ENCODE data around the gene FYCO1.

Gene FYCO1

DNA sequence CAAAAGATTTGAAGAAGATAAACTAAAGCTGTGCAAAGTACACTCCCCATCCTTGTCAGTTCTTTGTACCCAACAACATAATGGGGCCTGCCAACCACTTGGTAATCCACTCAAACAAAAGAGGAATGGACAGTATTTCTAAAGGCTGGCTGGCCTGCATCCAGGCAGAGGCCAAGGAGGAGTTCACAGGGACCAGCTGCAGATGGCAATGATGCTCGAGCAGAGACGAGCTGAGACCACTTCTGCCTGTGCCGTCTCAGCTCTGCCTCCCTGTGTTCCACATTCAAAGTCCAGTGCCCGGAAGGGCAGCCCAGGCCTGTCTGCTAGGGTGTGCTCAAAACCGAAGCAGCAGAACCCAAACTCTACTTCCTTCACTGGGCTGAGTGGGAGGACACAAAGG, 38.0 kb downstream of the FYCO1 start:
- peaks cover 63 to 96% of the 10 kb centered on the region in 2 donors for H3K36me3 ChIP-seq (replicated peaks in 1 of 2; ENCODE audit: control insufficient read depth in 2 of 2, insufficient read depth in 2 of 2, low read length in 2 of 2)

DNA sequence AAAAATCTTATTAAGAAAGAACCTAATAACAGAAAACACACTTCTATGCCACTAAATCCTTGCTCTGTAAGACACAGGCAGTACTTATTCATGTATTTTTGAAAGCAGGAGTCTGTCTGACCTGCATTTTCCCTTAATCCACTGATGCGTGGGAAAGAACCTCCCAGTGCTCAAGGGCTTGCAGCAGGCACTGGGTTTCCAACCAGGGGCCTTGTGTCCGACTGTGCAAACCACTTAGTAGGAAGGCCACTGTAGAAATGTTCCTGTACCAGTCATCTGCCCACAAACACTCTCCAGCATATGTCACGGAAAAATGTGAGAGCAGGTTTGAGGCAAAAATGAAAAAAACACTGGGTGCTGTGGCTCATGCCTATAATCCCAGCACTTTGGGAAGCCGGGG, 39.9 kb downstream of the FYCO1 start:
- peaks cover 0 to 4% of the 10 kb centered on the region in 2 donors for H3K4me1 ChIP-seq (ENCODE audit: control insufficient read depth in 2 of 2, insufficient read depth in 1 of 2, low read depth in 1 of 2, low read length in 2 of 2)
- H3K4ac ChIP-seq (ENCODE audit: low read length), result no peak overlapping the region
- no peak overlapping the region for H3K14ac ChIP-seq (ENCODE audit: low read length)
- H2AFZ ChIP-seq (ENCODE audit: low read length), result no peak overlapping the region
- no peak overlapping the region for H3K27ac ChIP-seq (replicated peaks; ENCODE audit: low read length)
- H2AK5ac ChIP-seq (ENCODE audit: low read depth, low read length), result no peak overlapping the region
- H3K9me3 ChIP-seq (replicated peaks in 1 of 2; ENCODE audit: control insufficient read depth in 2 of 2, insufficient read depth in 1 of 2, low read depth in 1 of 2, low read length in 2 of 2), result no peaks in the 10 kb centered on the region
- H3K9ac ChIP-seq (ENCODE audit: low read depth, low read length, poor library complexity), result no peak overlapping the region
- H3K4me3 ChIP-seq (ENCODE audit: low read length in 2 of 2), result no peak overlapping the region
- H2BK120ac ChIP-seq (ENCODE audit: low read depth, low read length), result no peak overlapping the region
- H3K23ac ChIP-seq (ENCODE audit: low read depth, low read length, poor library complexity), result no peak overlapping the region
- no peak overlapping the region for H2BK15ac ChIP-seq (ENCODE audit: low read length)
- no peak overlapping the region for H3K18ac ChIP-seq (ENCODE audit: low read length)
- peaks cover 65 to 96% of the 10 kb centered on the region in 2 donors for H3K36me3 ChIP-seq (replicated peaks in 1 of 2; ENCODE audit: control insufficient read depth in 2 of 2, insufficient read depth in 2 of 2, low read length in 2 of 2)
- no peak overlapping the region for H2BK5ac ChIP-seq (ENCODE audit: low read length)
- H2BK12ac ChIP-seq (ENCODE audit: low read length), result no peak overlapping the region
- H3K79me1 ChIP-seq (ENCODE audit: low read depth, low read length), result no peaks in the 10 kb centered on the region
- no peak overlapping the region for H3K4me2 ChIP-seq (ENCODE audit: insufficient read depth, low read length, poor library complexity, severe bottlenecking)
- H4K8ac ChIP-seq (ENCODE audit: low read depth, low read length), result no peak overlapping the region
- DNase-seq (ENCODE audit: low spot score), result no peak
- no peaks in the 10 kb centered on the region for H3K27me3 ChIP-seq (ENCODE audit: control insufficient read depth in 3 of 3, insufficient read depth in 3 of 3, low read depth in 1 of 3, low read length in 3 of 3)
- H4K91ac ChIP-seq (ENCODE audit: low read depth, low read length, poor library complexity), result no peak overlapping the region
- no CpG with 5 or more reads among the region's 4 CpGs for WGBS, 2 donors (ENCODE audit: extremely low coverage in 2 of 2, insufficient read length in 2 of 2, insufficient replicate concordance in 1 of 2)

More for the DNA sequence above, 38.0 kb downstream of the FYCO1 start:
- Histone ChIP-seq H3K9ac (ENCODE audit: low read depth, low read length, poor library complexity) (no peak overlapping the region), H3K14ac (ENCODE audit: low read length) (no peak overlapping the region), H3K18ac (ENCODE audit: low read length) (peak overlapping the region; percentile 52), H3K4me1 (ENCODE audit: control insufficient read depth in 2 of 2, insufficient read depth in 1 of 2, low read depth in 1 of 2, low read length in 2 of 2) (peaks cover 0 to 4% of the 10 kb centered on the region in 2 donors), H2BK15ac (ENCODE audit: low read length) (no peak overlapping the region), H2BK12ac (ENCODE audit: low read length) (no peak overlapping the region), H2AFZ (ENCODE audit: low read length) (no peak overlapping the region), H3K9me3 (replicated peaks in 1 of 2; ENCODE audit: control insufficient read depth in 2 of 2, insufficient read depth in 1 of 2, low read depth in 1 of 2, low read length in 2 of 2) (no peaks in the 10 kb centered on the region), H3K27ac (replicated peaks; ENCODE audit: low read length) (no peak overlapping the region), H2BK5ac (ENCODE audit: low read length) (no peak overlapping the region), H2AK5ac (ENCODE audit: low read depth, low read length) (no peak overlapping the region), H4K8ac (ENCODE audit: low read depth, low read length) (no peak overlapping the region), H3K79me1 (ENCODE audit: low read depth, low read length) (no peaks in the 10 kb centered on the region), H3K23ac (ENCODE audit: low read depth, low read length, poor library complexity) (no peak overlapping the region), H3K27me3 (ENCODE audit: control insufficient read depth in 3 of 3, insufficient read depth in 3 of 3, low read depth in 1 of 3, low read length in 3 of 3) (no peaks in the 10 kb centered on the region), H2BK120ac (ENCODE audit: low read depth, low read length) (no peak overlapping the region), H4K91ac (ENCODE audit: low read depth, low read length, poor library complexity) (no peak overlapping the region), H3K4me3 (ENCODE audit: low read length in 2 of 2) (no peak overlapping the region), H3K4ac (ENCODE audit: low read length) (no peak overlapping the region), H3K4me2 (ENCODE audit: insufficient read depth, low read length, poor library complexity, severe bottlenecking) (no peak overlapping the region)
- WGBS, 2 donors (ENCODE audit: extremely low coverage in 2 of 2, insufficient read length in 2 of 2, insufficient replicate concordance in 1 of 2), result no CpG with 5 or more reads among the region's 5 CpGs
- no peak for DNase-seq (ENCODE audit: low spot score)

DNA sequence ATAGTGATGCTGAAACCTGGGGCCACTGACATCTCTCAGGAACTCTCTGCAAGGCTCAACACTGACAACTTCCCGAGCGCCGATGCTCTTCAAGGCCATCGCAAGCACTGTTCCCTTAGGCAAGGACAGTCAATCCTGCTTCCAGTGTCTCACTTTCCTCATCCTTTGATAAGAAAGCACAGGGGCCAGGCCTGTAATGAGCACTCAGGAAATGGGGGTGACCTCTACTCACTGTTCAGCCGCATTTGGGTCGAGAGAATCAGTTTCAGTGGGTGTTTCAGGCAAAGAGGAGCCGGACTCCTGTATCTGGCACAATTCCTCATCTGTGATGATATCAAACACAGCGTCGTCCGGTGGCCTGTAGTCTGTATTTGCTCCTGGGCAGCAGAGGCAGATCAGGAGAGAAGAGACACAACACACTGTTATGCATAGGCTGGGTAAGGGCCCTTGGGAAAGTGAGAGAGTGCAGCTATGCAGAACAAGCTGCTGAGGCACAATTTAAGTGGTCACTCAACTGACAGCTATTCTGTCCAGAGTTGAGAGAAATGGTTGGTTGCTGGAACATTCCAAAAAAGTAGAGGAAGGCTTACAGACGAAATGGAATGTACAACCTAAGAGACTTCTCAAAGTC, 40.5 kb downstream of the FYCO1 start:
- Histone ChIP-seq H2BK5ac (ENCODE audit: low read length) (no peak overlapping the region), H2BK120ac (ENCODE audit: low read depth, low read length) (no peak overlapping the region), H3K4ac (ENCODE audit: low read length) (no peak overlapping the region), H3K4me2 (ENCODE audit: insufficient read depth, low read length, poor library complexity, severe bottlenecking) (no peak overlapping the region), H3K36me3 (replicated peaks in 1 of 2; ENCODE audit: control insufficient read depth in 2 of 2, insufficient read depth in 2 of 2, low read length in 2 of 2) (peaks cover 62 to 95% of the 10 kb centered on the region in 2 donors), H3K23ac (ENCODE audit: low read depth, low read length, poor library complexity) (peak overlapping the region; percentile 3), H3K27me3 (ENCODE audit: control insufficient read depth in 3 of 3, insufficient read depth in 3 of 3, low read depth in 1 of 3, low read length in 3 of 3) (no peaks in the 10 kb centered on the region), H4K91ac (ENCODE audit: low read depth, low read length, poor library complexity) (no peak overlapping the region), H3K9ac (ENCODE audit: low read depth, low read length, poor library complexity) (no peak overlapping the region), H3K79me1 (ENCODE audit: low read depth, low read length) (no peaks in the 10 kb centered on the region), H3K18ac (ENCODE audit: low read length) (no peak overlapping the region), H2AK5ac (ENCODE audit: low read depth, low read length) (no peak overlapping the region), H3K9me3 (replicated peaks in 1 of 2; ENCODE audit: control insufficient read depth in 2 of 2, insufficient read depth in 1 of 2, low read depth in 1 of 2, low read length in 2 of 2) (no peaks in the 10 kb centered on the region), H3K14ac (ENCODE audit: low read length) (no peak overlapping the region), H3K27ac (replicated peaks; ENCODE audit: low read length) (no peak overlapping the region), H2AFZ (ENCODE audit: low read length) (no peak overlapping the region), H2BK15ac (ENCODE audit: low read length) (no peak overlapping the region), H3K4me1 (ENCODE audit: control insufficient read depth in 2 of 2, insufficient read depth in 1 of 2, low read depth in 1 of 2, low read length in 2 of 2) (peaks cover 0 to 4% of the 10 kb centered on the region in 2 donors), H2BK12ac (ENCODE audit: low read length) (no peak overlapping the region), H3K4me3 (ENCODE audit: low read length in 2 of 2) (no peak overlapping the region), H4K8ac (ENCODE audit: low read depth, low read length) (no peak overlapping the region)
- no peak for DNase-seq (ENCODE audit: low spot score)
- no CpG with 5 or more reads among the region's 11 CpGs for WGBS, 2 donors (ENCODE audit: extremely low coverage in 2 of 2, insufficient read length in 2 of 2, insufficient replicate concordance in 1 of 2)

DNA sequence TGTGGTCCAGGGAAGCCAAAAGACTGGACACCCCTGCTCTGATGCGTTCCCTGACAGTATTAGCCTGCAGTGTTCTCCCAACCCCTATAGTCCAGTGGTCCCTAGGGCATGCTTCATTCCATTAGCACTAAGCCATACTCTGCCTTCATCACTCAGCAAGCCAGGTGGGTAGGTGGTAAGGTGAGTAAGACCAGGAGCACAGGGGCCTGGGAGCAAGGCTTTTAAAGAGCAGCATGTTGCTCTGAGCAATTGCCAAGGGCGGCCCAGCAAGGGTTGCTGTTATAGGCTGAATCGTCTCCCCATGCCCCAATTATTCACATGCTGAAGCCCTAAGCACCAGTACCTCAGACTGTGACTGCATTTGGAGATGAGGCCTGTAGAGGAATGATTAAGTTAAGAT, 41.3 kb downstream of the FYCO1 start:
- H2BK12ac ChIP-seq (ENCODE audit: low read length), result no peak overlapping the region
- H3K4me1 ChIP-seq (ENCODE audit: control insufficient read depth in 2 of 2, insufficient read depth in 1 of 2, low read depth in 1 of 2, low read length in 2 of 2), result peaks cover 0 to 4% of the 10 kb centered on the region in 2 donors
- no peak for DNase-seq (ENCODE audit: low spot score)
- no peak overlapping the region for H3K4me2 ChIP-seq (ENCODE audit: insufficient read depth, low read length, poor library complexity, severe bottlenecking)
- no peak overlapping the region for H2BK5ac ChIP-seq (ENCODE audit: low read length)
- no peak overlapping the region for H3K9ac ChIP-seq (ENCODE audit: low read depth, low read length, poor library complexity)
- H4K91ac ChIP-seq (ENCODE audit: low read depth, low read length, poor library complexity), result no peak overlapping the region
- no peak overlapping the region for H3K23ac ChIP-seq (ENCODE audit: low read depth, low read length, poor library complexity)
- H2AFZ ChIP-seq (ENCODE audit: low read length), result no peak overlapping the region
- H3K36me3 ChIP-seq (replicated peaks in 1 of 2; ENCODE audit: control insufficient read depth in 2 of 2, insufficient read depth in 2 of 2, low read length in 2 of 2), result peaks cover 59 to 91% of the 10 kb centered on the region in 2 donors
- no peak overlapping the region for H3K4me3 ChIP-seq (ENCODE audit: low read length in 2 of 2)
- H3K79me1 ChIP-seq (ENCODE audit: low read depth, low read length), result no peaks in the 10 kb centered on the region
- no peak overlapping the region for H2BK15ac ChIP-seq (ENCODE audit: low read length)
- no peaks in the 10 kb centered on the region for H3K27me3 ChIP-seq (ENCODE audit: control insufficient read depth in 3 of 3, insufficient read depth in 3 of 3, low read depth in 1 of 3, low read length in 3 of 3)
- no peak overlapping the region for H2AK5ac ChIP-seq (ENCODE audit: low read depth, low read length)
- no peak overlapping the region for H2BK120ac ChIP-seq (ENCODE audit: low read depth, low read length)
- H4K8ac ChIP-seq (ENCODE audit: low read depth, low read length), result no peak overlapping the region
- no CpG with 5 or more reads among the region's 3 CpGs for WGBS, 2 donors (ENCODE audit: extremely low coverage in 2 of 2, insufficient read length in 2 of 2, insufficient replicate concordance in 1 of 2)
- no peaks in the 10 kb centered on the region for H3K9me3 ChIP-seq (replicated peaks in 1 of 2; ENCODE audit: control insufficient read depth in 2 of 2, insufficient read depth in 1 of 2, low read depth in 1 of 2, low read length in 2 of 2)
- H3K14ac ChIP-seq (ENCODE audit: low read length), result no peak overlapping the region
- H3K4ac ChIP-seq (ENCODE audit: low read length), result no peak overlapping the region
- no peak overlapping the region for H3K27ac ChIP-seq (replicated peaks; ENCODE audit: low read length)
- no peak overlapping the region for H3K18ac ChIP-seq (ENCODE audit: low read length)

Measured in neuronal stem cell (in vitro differentiated cells).